ENCODE measurements around the gene MYO7A. TPM values are rescaled to one million over a fixed set of nuclear protein-coding genes. Genes with fewer than 3 reads are reported as not detected.

The MYO7A gene
- total and polyA plus RNA-seq, 2 donors (not counting 3 experiments of a cell fraction or from before 2014, with no cell fraction given): 1.3 to 3.6 TPM

DNA sequence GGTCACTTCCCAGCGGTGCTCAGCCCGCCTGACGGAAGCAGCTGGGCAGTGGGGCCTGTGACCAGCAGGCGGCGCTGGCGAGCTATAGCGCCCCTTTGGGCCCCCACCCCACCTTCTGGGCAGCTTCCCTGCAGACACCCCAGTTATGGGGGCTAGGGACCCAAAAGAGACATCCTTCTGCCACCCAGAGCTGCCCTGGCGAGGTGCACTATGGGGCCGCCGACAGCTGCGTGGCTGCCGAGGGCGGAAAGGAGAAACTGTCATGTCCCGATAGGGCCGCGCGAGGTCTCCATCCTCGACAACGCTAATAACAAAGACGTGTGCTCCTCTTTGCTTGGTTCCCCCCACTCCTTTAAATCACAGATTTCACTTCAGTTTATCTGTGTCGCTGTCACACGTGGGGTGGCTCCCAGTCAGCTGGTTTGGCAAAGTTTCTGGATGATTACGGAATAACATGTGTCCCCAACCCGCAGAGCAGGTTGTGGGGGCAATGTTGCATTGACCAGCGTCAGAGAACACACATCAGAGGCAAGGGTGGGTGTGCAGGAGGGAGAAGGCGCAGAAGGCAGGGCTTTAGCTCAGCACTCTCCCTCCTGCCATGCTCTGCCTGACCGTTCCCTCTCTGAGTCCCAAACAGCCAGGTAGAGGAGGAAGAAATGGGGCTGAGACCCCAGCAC, 673 bp upstream of the MYO7A start:
- DNase-seq (ENCODE audit: low read depth, low spot score) (peak; percentile 57), FAIRE-seq (peak; percentile 62)
- H3K27ac ChIP-seq (ENCODE audit: insufficient read depth, low read depth, low read length): no peak overlapping the region
- POLR2A ChIA-PET: no interaction called here
- BruUV-seq (replicated peaks): no TSS peak
- H3K79me2 ChIP-seq (ENCODE audit: control insufficient read depth, insufficient read depth, low read length): no peaks in the 10 kb centered on the region
- peaks cover 0 to 3% of the 10 kb centered on the region in 2 experiments for H3K36me3 ChIP-seq (ENCODE audit: control insufficient read depth in 2 of 2, extremely low read depth in 1 of 2, insufficient read depth in 2 of 2, low read length in 2 of 2)
- TF ChIP-seq, protein P1, sequence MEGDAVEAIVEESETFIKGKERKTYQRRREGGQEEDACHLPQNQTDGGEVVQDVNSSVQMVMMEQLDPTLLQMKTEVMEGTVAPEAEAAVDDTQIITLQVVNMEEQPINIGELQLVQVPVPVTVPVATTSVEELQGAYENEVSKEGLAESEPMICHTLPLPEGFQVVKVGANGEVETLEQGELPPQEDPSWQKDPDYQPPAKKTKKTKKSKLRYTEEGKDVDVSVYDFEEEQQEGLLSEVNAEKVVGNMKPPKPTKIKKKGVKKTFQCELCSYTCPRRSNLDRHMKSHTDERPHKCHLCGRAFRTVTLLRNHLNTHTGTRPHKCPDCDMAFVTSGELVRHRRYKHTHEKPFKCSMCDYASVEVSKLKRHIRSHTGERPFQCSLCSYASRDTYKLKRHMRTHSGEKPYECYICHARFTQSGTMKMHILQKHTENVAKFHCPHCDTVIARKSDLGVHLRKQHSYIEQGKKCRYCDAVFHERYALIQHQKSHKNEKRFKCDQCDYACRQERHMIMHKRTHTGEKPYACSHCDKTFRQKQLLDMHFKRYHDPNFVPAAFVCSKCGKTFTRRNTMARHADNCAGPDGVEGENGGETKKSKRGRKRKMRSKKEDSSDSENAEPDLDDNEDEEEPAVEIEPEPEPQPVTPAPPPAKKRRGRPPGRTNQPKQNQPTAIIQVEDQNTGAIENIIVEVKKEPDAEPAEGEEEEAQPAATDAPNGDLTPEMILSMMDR (IDR thresholded peaks at IDR 0.05; ENCODE audit: extremely low read depth in 1 of 2, insufficient read depth in 1 of 2, low read depth in 1 of 2, low read length in 2 of 2): peak; percentile 99 to 100
- TF ChIP-seq POLR2AphosphoS5 (IDR thresholded peaks at IDR 0.05; ENCODE audit: insufficient read depth, low read depth, low read length): peak; percentile 24
- no peak for TF ChIP-seq POLR2A (IDR thresholded peaks at IDR 0.05; ENCODE audit: low read depth, low read length)
- H3K4me1 ChIP-seq (ENCODE audit: control insufficient read depth, extremely low read depth, insufficient read depth, low read length): peaks cover 10% of the 10 kb centered on the region
- CTCF ChIA-PET: interaction anchor here (0.6 to 7.4 kb wide), 49 partner anchors 9 to 496 kb away, joined by 3 to 309 read pairs (median 5); no protein-coding TSS in a partner anchor
- dilution Hi-C loops (cut with MboI; ENCODE audit: extremely low pct_ligation_motif_present, low sequenced_read_pairs) (no loop called here), intact Hi-C loops (cut with micrococcal nuclease) (loop anchor here (1.0 kb wide), 3 partner anchors 61 to 492 kb away; no protein-coding TSS in a partner anchor)
- H3K4me3 ChIP-seq (replicated peaks in 1 of 3; ENCODE audit: insufficient read depth in 1 of 3, low read depth in 1 of 3, low read length in 3 of 3): peak overlapping the region in 2 of 3 experiments; percentile 23 to 24
- H4K20me1 ChIP-seq (replicated peaks; ENCODE audit: control insufficient read depth, extremely low read depth, insufficient read depth, low read length): no peaks in the 10 kb centered on the region
- H3K4me2 ChIP-seq (ENCODE audit: insufficient read depth, low read length): peak overlapping the region; percentile 70
- peak overlapping the region; percentile 85 for H2AFZ ChIP-seq (ENCODE audit: low read depth, low read length)
- H3K9me3 ChIP-seq (replicated peaks; ENCODE audit: control insufficient read depth, insufficient read depth, low read length): no peaks in the 10 kb centered on the region
- no peak overlapping the region for H3K9ac ChIP-seq (replicated peaks; ENCODE audit: extremely low read depth, insufficient read depth, low read length)
- no peaks in the 10 kb centered on the region for H3K27me3 ChIP-seq (ENCODE audit: control insufficient read depth in 2 of 2, insufficient read depth in 2 of 2, low read length in 2 of 2)
- H3K9me1 ChIP-seq (replicated peaks; ENCODE audit: control insufficient read depth, extremely low read depth, insufficient read depth, low read length): no peaks in the 10 kb centered on the region

All from endothelial cell of umbilical vein (primary cell).